ENCODE data around the gene TEX54. TPM values are rescaled to one million over a fixed set of nuclear protein-coding genes. Genes with fewer than 3 reads are reported as not detected.

Gene TEX54
- total and polyA plus RNA-seq, 2 of the 13 experiments (the other 11 are each of a cell fraction or from before 2014, with no cell fraction given), result not detected

DNA sequence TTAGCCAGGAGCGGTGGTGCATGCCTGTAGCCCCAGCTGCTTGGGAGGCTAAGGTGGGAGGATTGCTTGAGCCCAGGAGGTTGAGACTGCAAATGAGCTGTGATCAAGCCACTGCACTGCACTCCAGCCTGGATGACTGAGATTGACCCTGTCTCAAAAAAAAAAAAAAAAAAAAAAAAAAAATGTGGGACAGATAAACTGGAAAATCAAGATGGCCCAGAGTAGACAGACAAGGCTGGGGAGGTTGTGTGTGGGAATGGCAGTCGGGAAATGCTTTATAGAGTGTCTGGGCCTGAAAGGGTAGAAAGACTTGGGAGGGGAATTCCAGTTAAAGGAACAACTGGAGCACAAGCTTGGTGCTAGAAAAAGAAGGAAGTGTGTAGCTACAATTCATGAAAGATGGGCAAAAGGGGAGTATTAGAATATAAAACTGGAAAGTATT lies 24.9 kb upstream of the TEX54 start:
- intact Hi-C loops (cut with micrococcal nuclease; ENCODE audit: unreplicated experiment), result no loop called here

DNA sequence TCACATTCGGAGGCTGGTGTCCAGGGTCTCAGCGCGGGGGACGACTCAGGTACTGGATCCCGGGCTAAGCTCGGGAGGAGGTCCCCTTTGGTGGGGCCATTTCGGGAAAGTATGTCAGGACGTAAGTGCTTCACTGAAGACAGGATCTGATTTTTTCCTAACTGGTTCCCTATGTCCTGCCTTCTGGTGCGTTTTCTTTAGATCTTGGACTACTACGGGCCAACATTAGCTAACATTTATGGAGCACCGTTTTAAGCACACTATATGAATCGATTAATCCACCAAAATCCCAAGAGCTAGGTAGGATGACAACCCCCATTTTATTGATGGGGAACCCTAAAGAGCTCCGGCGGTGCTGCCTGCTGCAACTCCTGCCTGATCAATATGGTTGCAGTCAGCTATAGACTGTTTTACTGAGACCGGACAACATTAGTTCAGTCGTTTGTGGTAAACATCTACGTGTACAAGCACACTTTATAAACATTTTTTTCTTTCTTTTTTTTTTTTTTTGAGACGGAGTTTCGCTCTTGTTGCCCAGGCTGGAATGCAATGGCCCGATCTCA lies 23.8 kb upstream of the TEX54 start:
- peak overlapping the region; percentile 97 for H3K4me2 ChIP-seq (ENCODE audit: low read depth, low read length)
- H4K20me1 ChIP-seq (ENCODE audit: insufficient read depth, low read length), result peaks cover 34% of the 10 kb centered on the region
- BruUV-seq (replicated peaks), result TSS peak; percentile 92
- intact Hi-C loops (cut with micrococcal nuclease; ENCODE audit: unreplicated experiment), result loop anchor here (1.0 kb wide), 1 partner anchor 25 kb away; no protein-coding TSS in a partner anchor
- H3K4me3 ChIP-seq (replicated peaks in 1 of 3; ENCODE audit: insufficient read depth in 1 of 3, low read depth in 2 of 3, low read length in 3 of 3), result peak overlapping the region; percentile 59 to 86 (median 78)
- H3K36me3 ChIP-seq (replicated peaks in 1 of 2; ENCODE audit: control insufficient read depth in 1 of 2, insufficient read depth in 2 of 2, low read length in 2 of 2), result peaks cover 11 to 33% of the 10 kb centered on the region in 2 experiments
- peaks cover 65% of the 10 kb centered on the region for H3K79me2 ChIP-seq (ENCODE audit: insufficient read depth, low read length)
- no peaks in the 10 kb centered on the region; a peak in 1 of 5 replicates for H3K27me3 ChIP-seq (ENCODE audit: control insufficient read depth in 1 of 2, insufficient read depth in 2 of 2, low read length in 2 of 2)
- peak overlapping the region; percentile 91 for H3K27ac ChIP-seq (ENCODE audit: extremely low read length, insufficient read depth, low read length)
- H3K9me3 ChIP-seq (ENCODE audit: low read length), result no peaks in the 10 kb centered on the region
- ATAC-seq (0 out of 3 replicates have a peak, but pooled peaks have one; percentile 8), FAIRE-seq (no peak), DNase-seq (ENCODE audit: low spot score) (no peak)
- ChIA-PET CTCF (ENCODE audit: low intra/inter-chr PET ratio, low total read pairs) (no interaction called here), POLR2A (interaction anchor here (0.7 to 9.4 kb wide), 29 partner anchors 9 to 1381 kb away, joined by 3 to 362 read pairs (median 9); partner anchors contain the start of genes B3GAT3, C11orf98, CSKMT and HNRNPUL2)
- H2AFZ ChIP-seq (ENCODE audit: low read length), result no peak overlapping the region
- peaks cover 77% of the 10 kb centered on the region for H3K4me1 ChIP-seq (ENCODE audit: insufficient read depth, low read length)
- WGBS (ENCODE audit: low lambda C conversion rate), result under 1% methylated on average over 15 of the region's 20 CpGs
- peak overlapping the region; percentile 99 for H3K9ac ChIP-seq (ENCODE audit: insufficient read depth, low read depth, low read length)
- in situ Hi-C loops (cut with HindIII; ENCODE audit: extremely low pct_ligation_motif_present, low pct_unique_long_range_greater_than_20kb), result no loop called here
- TF ChIP-seq ZNF766 (CRISPR knock-in tag; IDR thresholded peaks at IDR 0.05; ENCODE audit: borderline replicate concordance) (no peak), ZNF75D (CRISPR knock-in tag; IDR thresholded peaks at IDR 0.05; ENCODE audit: borderline replicate concordance) (no peak), AHR (CRISPR knock-in tag; IDR thresholded peaks at IDR 0.05) (no peak), FOXK2 (IDR thresholded peaks at IDR 0.05) (no peak), ZBTB1 (CRISPR knock-in tag; IDR thresholded peaks at IDR 0.05; ENCODE audit: borderline replicate concordance) (no peak), NR3C1 (CRISPR knock-in tag; IDR thresholded peaks at IDR 0.05) (no peak)
- TF ChIP-seq, protein P1, sequence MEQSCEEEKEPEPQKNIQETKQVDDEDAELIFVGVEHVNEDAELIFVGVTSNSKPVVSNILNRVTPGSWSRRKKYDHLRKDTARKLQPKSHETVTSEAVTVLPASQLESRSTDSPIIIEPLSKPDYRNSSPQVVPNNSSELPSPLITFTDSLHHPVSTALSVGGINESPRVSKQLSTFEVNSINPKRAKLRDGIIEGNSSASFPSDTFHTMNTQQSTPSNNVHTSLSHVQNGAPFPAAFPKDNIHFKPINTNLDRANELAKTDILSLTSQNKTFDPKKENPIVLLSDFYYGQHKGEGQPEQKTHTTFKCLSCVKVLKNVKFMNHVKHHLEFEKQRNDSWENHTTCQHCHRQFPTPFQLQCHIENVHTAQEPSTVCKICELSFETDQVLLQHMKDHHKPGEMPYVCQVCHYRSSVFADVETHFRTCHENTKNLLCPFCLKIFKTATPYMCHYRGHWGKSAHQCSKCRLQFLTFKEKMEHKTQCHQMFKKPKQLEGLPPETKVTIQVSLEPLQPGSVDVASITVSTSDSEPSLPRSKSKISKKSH (CRISPR knock-in tag; IDR thresholded peaks at IDR 0.05; ENCODE audit: borderline replicate concordance), result no peak
- TF ChIP-seq, protein P2, sequence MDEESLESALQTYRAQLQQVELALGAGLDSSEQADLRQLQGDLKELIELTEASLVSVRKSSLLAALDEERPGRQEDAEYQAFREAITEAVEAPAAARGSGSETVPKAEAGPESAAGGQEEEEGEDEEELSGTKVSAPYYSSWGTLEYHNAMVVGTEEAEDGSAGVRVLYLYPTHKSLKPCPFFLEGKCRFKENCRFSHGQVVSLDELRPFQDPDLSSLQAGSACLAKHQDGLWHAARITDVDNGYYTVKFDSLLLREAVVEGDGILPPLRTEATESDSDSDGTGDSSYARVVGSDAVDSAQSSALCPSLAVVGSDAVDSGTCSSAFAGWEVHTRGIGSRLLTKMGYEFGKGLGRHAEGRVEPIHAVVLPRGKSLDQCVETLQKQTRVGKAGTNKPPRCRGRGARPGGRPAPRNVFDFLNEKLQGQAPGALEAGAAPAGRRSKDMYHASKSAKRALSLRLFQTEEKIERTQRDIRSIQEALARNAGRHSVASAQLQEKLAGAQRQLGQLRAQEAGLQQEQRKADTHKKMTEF (CRISPR knock-in tag; IDR thresholded peaks at IDR 0.05), result no peak
- TF ChIP-seq, protein P3, sequence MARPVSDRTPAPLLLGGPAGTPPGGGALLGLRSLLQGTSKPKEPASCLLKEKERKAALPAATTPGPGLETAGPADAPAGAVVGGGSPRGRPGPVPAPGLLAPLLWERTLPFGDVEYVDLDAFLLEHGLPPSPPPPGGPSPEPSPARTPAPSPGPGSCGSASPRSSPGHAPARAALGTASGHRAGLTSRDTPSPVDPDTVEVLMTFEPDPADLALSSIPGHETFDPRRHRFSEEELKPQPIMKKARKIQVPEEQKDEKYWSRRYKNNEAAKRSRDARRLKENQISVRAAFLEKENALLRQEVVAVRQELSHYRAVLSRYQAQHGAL (CRISPR knock-in tag; IDR thresholded peaks at IDR 0.05; ENCODE audit: not compliant biosample characterization), result no peak

More for the DNA sequence above, 24.9 kb upstream of the TEX54 start:
- TF ChIP-seq DNMT3B (CRISPR knock-in tag; conservative IDR thresholded peaks at IDR 0.05) (no peak), ZNF816 (CRISPR knock-in tag; IDR thresholded peaks at IDR 0.05; ENCODE audit: borderline replicate concordance) (0 out of 2 replicates have a peak, but pooled peaks have one; percentile 23)
- TF ChIP-seq, protein P4, sequence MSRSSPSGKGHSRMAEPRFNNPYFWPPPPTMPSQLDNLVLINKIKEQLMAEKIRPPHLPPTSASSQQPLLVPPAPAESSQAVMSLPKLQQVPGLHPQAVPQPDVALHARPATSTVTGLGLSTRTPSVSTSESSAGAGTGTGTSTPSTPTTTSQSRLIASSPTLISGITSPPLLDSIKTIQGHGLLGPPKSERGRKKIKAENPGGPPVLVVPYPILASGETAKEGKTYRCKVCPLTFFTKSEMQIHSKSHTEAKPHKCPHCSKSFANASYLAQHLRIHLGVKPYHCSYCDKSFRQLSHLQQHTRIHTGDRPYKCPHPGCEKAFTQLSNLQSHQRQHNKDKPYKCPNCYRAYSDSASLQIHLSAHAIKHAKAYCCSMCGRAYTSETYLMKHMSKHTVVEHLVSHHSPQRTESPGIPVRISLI (CRISPR knock-in tag; IDR thresholded peaks at IDR 0.05; ENCODE audit: borderline replicate concordance), result peak; percentile 49; the same call in 1 of the 2 replicates
- in situ Hi-C loops (cut with HindIII; ENCODE audit: extremely low pct_ligation_motif_present, low pct_unique_long_range_greater_than_20kb), result no loop called here
- no peaks in the 10 kb centered on the region; a peak in 1 of 5 replicates for H3K27me3 ChIP-seq (ENCODE audit: control insufficient read depth in 1 of 2, insufficient read depth in 2 of 2, low read length in 2 of 2)
- ChIA-PET CTCF (ENCODE audit: low intra/inter-chr PET ratio, low total read pairs) (no interaction called here), POLR2A (interaction anchor here (0.6 to 9.4 kb wide), 14 partner anchors 13 to 186 kb away, joined by 3 to 362 read pairs (median 14); partner anchors contain the start of genes HNRNPUL2, LBHD1, SLC3A2 and STX5)
- H3K4me1 ChIP-seq (ENCODE audit: insufficient read depth, low read length), result peaks cover 77% of the 10 kb centered on the region
- no peak for FAIRE-seq
- no peak overlapping the region for H2AFZ ChIP-seq (ENCODE audit: low read length)
- peak overlapping the region; percentile 59 to 86 (median 78); a peak in 5 of 6 replicates for H3K4me3 ChIP-seq (replicated peaks in 1 of 3; ENCODE audit: insufficient read depth in 1 of 3, low read depth in 2 of 3, low read length in 3 of 3)
- ATAC-seq, result no peak
- no peaks in the 10 kb centered on the region for H3K9me3 ChIP-seq (ENCODE audit: low read length)
- 23% methylated on average over 2 of the region's 2 CpGs for WGBS (ENCODE audit: low lambda C conversion rate)
- peak overlapping the region; percentile 99 for H3K9ac ChIP-seq (ENCODE audit: insufficient read depth, low read depth, low read length)
- H3K4me2 ChIP-seq (ENCODE audit: low read depth, low read length), result peak overlapping the region; percentile 97
- H4K20me1 ChIP-seq (ENCODE audit: insufficient read depth, low read length), result peaks cover 28% of the 10 kb centered on the region
- no TSS peak for BruUV-seq (replicated peaks)
- no peak for DNase-seq (ENCODE audit: low spot score)
- H3K36me3 ChIP-seq (replicated peaks in 1 of 2; ENCODE audit: control insufficient read depth in 1 of 2, insufficient read depth in 2 of 2, low read length in 2 of 2), result peaks cover 7 to 25% of the 10 kb centered on the region in 2 experiments; a peak in 4 of 5 replicates
- peaks cover 73% of the 10 kb centered on the region for H3K79me2 ChIP-seq (ENCODE audit: insufficient read depth, low read length)
- peak overlapping the region; percentile 91 for H3K27ac ChIP-seq (ENCODE audit: extremely low read length, insufficient read depth, low read length)
